Measurements from ENCODE around the gene AKAP7.

- no peak for TF ChIP-seq EZH2 (IDR thresholded peaks at IDR 0.05)
- TF ChIP-seq, protein P1, sequence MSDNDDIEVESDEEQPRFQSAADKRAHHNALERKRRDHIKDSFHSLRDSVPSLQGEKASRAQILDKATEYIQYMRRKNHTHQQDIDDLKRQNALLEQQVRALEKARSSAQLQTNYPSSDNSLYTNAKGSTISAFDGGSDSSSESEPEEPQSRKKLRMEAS (IDR thresholded peaks at IDR 0.05), result no peak
- no peak for TF ChIP-seq CTCF (IDR thresholded peaks at IDR 0.05 in 2 of 3, conservative IDR thresholded peaks at IDR 0.05 in 1 of 3; ENCODE audit: borderline replicate concordance in 1 of 3, insufficient read depth in 1 of 3, low read depth in 2 of 3, low read length in 2 of 3)
- no peak for TF ChIP-seq POLR2A (IDR thresholded peaks at IDR 0.05; ENCODE audit: borderline replicate concordance, extremely low read depth, insufficient read depth, insufficient read length)
- TF ChIP-seq REST (IDR thresholded peaks at IDR 0.05; ENCODE audit: low read depth), result no peak
- TF ChIP-seq POLR2AphosphoS5 (IDR thresholded peaks at IDR 0.05; ENCODE audit: low read depth, low read length), result no peak
- no peak for TF ChIP-seq ZNF274 (IDR thresholded peaks at IDR 0.05; ENCODE audit: low read depth, low read length)
- TF ChIP-seq SRF (IDR thresholded peaks at IDR 0.05; ENCODE audit: low read depth), result no peak
- TF ChIP-seq RAD21 (IDR thresholded peaks at IDR 0.05; ENCODE audit: low read depth), result no peak
- TF ChIP-seq JUND (IDR thresholded peaks at IDR 0.05), result no peak
Measured at GRCh38 chr6:131331151-131331550, 195.9 kb downstream of the AKAP7 start.
